Measurements from ENCODE around the gene ALDH16A1. TPM values are rescaled to one million over a fixed set of nuclear protein-coding genes. Genes with fewer than 3 reads are reported as not detected.

The ALDH16A1 gene
- total RNA-seq, 2 donors from 2014 or later, result 21.8 to 29.8 TPM

DNA sequence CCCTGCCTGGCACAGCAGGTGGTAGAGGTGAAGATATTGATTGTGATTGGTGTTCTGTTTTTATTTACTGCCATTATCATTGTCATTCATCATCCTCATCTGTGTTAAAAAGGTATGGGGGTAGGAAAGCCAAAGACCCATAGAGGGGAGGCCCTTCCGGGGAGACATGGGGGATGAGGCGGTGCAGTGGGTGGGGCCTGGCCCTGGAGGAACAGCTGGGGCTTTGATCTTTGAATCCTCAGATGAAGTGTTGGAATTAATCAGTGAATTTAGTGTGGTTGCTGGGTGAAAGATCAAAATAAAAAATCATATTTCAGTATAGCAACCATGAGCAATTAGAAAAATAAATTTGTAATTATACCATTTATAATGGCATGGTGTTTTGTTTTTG lies 37.2 kb upstream of the ALDH16A1 start:
- no peaks in the 10 kb centered on the region for H3K27me3 ChIP-seq (replicated peaks; ENCODE audit: insufficient read depth)
- ATAC-seq (ENCODE audit: insufficient number of reproducible peaks, low FRiP score, low read depth), result no peak
- TF ChIP-seq, protein P1, sequence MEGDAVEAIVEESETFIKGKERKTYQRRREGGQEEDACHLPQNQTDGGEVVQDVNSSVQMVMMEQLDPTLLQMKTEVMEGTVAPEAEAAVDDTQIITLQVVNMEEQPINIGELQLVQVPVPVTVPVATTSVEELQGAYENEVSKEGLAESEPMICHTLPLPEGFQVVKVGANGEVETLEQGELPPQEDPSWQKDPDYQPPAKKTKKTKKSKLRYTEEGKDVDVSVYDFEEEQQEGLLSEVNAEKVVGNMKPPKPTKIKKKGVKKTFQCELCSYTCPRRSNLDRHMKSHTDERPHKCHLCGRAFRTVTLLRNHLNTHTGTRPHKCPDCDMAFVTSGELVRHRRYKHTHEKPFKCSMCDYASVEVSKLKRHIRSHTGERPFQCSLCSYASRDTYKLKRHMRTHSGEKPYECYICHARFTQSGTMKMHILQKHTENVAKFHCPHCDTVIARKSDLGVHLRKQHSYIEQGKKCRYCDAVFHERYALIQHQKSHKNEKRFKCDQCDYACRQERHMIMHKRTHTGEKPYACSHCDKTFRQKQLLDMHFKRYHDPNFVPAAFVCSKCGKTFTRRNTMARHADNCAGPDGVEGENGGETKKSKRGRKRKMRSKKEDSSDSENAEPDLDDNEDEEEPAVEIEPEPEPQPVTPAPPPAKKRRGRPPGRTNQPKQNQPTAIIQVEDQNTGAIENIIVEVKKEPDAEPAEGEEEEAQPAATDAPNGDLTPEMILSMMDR (IDR thresholded peaks at IDR 0.05), result no peak

DNA sequence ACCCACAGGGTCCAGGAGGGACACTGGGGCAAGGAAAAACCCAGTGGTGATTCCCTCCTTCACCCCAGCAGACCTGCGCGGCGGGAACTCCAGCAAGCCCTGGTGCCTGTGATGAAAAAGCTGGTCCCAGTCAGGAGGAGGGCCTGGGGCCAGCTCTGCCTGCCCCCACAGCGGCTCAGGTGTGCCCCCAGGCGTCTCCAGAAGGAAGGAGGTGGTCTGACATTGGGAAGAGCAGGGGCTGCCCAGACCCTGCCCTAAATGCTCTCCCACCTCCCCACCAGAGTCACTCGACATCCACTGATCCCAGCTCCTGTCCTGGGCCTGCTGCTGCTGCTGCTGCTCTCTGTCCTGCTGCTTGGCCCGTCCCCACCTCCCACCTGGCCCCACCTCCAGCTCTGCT lies 35.9 kb upstream of the ALDH16A1 start:
- Histone ChIP-seq H3K27me3 (replicated peaks; ENCODE audit: insufficient read depth) (peaks cover 8% of the 10 kb centered on the region), H3K36me3 (no peaks in the 10 kb centered on the region), H3K27ac (no peak overlapping the region), H3K9me3 (no peaks in the 10 kb centered on the region), H3K4me1 (ENCODE audit: control insufficient read depth in 1 of 2, low read depth in 2 of 2) (peaks cover 0 to 12% of the 10 kb centered on the region in 2 donors), H3K4me3 (no peak overlapping the region)
- no peak for DNase-seq (ENCODE audit: low spot score)
- ATAC-seq (ENCODE audit: insufficient number of reproducible peaks, low FRiP score, low read depth), result no peak
- TF ChIP-seq, protein P1 (IDR thresholded peaks at IDR 0.05), result no peak

More for the DNA sequence above, 37.2 kb upstream of the ALDH16A1 start:
- DNase-seq (ENCODE audit: low spot score), result no peak
- Histone ChIP-seq H3K36me3 (no peaks in the 10 kb centered on the region), H3K9me3 (no peaks in the 10 kb centered on the region), H3K27ac (no peak overlapping the region), H3K4me1 (ENCODE audit: control insufficient read depth in 1 of 2, low read depth in 2 of 2) (peaks cover 0 to 3% of the 10 kb centered on the region in 2 donors), H3K4me3 (no peak overlapping the region)

DNA sequence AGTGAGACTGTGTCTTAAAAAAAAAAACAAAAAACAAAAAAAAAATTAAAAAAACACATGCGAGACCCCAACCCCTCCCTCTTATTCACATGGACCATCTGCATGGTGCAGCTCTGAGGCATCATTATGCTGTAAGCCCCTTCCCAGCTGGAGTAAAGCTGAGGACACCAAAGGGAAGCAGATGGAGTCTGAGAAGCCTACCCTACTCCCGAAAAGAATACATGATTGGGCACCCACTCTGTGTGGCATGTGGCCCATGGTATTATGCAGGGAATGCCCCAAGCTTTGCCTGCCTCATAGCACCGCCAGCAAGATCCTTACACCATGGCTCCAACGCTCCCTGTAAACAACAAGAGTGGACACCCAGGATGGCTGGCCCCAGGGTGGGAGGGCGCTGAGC lies 34.5 kb upstream of the ALDH16A1 start:
- H3K9me3 ChIP-seq, result no peaks in the 10 kb centered on the region
- no peaks in the 10 kb centered on the region for H3K36me3 ChIP-seq
- H3K4me1 ChIP-seq (ENCODE audit: control insufficient read depth in 1 of 2, low read depth in 2 of 2), result peaks cover 12 to 26% of the 10 kb centered on the region in 2 donors
- no peak overlapping the region for H3K27ac ChIP-seq
- H3K4me3 ChIP-seq, result no peak overlapping the region
- H3K27me3 ChIP-seq (replicated peaks; ENCODE audit: insufficient read depth), result peaks cover 16% of the 10 kb centered on the region
- TF ChIP-seq, protein P1 (IDR thresholded peaks at IDR 0.05), result no peak
- no peak for DNase-seq (ENCODE audit: low spot score)
- no peak for ATAC-seq (ENCODE audit: insufficient number of reproducible peaks, low FRiP score, low read depth)

DNA sequence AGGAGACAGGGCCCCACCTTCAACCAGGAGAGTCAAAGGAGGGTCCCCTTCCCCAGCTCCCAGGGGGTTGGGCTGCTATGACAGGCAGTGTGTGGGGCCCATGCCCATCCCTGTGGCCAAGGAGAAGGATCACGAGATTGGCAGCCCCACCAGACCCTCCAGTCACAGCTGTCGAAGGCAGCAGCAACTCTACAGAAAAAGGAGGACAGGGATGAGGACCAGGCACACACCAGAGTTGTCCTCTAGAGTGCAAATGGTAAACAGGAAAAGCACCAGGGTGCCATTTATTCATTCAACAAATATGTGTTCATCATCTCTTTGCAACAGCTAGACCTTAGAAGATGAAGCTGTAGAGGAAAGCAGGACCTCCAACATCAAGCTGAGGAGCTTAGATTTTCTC lies 33.9 kb upstream of the ALDH16A1 start:
- peaks cover 12 to 28% of the 10 kb centered on the region in 2 donors for H3K4me1 ChIP-seq (ENCODE audit: control insufficient read depth in 1 of 2, low read depth in 2 of 2)
- no peak overlapping the region for H3K27ac ChIP-seq
- TF ChIP-seq, protein P1 (IDR thresholded peaks at IDR 0.05), result no peak
- peaks cover 19% of the 10 kb centered on the region for H3K27me3 ChIP-seq (replicated peaks; ENCODE audit: insufficient read depth)
- no peak overlapping the region for H3K4me3 ChIP-seq
- ATAC-seq (ENCODE audit: insufficient number of reproducible peaks, low FRiP score, low read depth) (no peak), DNase-seq (ENCODE audit: low spot score) (no peak)
- H3K9me3 ChIP-seq, result no peaks in the 10 kb centered on the region
- H3K36me3 ChIP-seq, result no peaks in the 10 kb centered on the region

DNA sequence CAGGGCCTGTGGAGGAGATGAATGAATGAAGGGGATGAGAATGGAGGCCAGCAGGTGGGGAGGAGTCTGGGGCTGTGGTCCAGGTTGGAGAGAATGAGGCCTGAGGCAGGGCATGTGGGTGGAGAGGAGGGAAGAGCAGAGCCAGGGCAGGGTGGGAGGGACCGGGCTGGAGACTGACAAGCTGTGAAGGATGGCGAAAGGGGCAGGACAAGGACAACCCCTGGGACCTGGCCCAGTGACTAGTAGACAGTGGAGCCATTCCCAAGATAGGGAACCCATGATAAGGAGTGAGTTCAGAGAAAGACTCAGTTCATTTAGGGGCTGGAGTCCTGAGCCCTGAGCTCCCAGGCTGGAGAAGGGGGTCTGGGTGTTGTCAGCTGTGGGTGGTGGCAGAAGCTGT lies 32.8 kb upstream of the ALDH16A1 start:
- no peak for ATAC-seq (ENCODE audit: insufficient number of reproducible peaks, low FRiP score, low read depth)
- TF ChIP-seq, protein P1 (IDR thresholded peaks at IDR 0.05), result no peak
- DNase-seq (ENCODE audit: low spot score), result no peak
- Histone ChIP-seq H3K36me3 (no peaks in the 10 kb centered on the region), H3K9me3 (no peaks in the 10 kb centered on the region), H3K4me3 (no peak overlapping the region), H3K4me1 (ENCODE audit: control insufficient read depth in 1 of 2, low read depth in 2 of 2) (peaks cover 12 to 28% of the 10 kb centered on the region in 2 donors), H3K27ac (no peak overlapping the region), H3K27me3 (replicated peaks; ENCODE audit: insufficient read depth) (peaks cover 28% of the 10 kb centered on the region)
